BJ (cell line): ENCODE data around the gene RHCG. TPM values are rescaled to one million over a fixed set of nuclear protein-coding genes. Genes with fewer than 3 reads are reported as not detected.

Experiments
- CTCF ChIA-PET: fragments of 350-600 bp; formaldehyde crosslinking; extraction: SDS; loops from one replicate; lab custom pipeline; 2021; ENCODE audit warnings: antibody characterized with exemption, inconsistent platforms; lab: Yijun Ruan, JAX
- POLR2A ChIA-PET: fragments of 300-600 bp; sonication (Branson Sonifier 250); formaldehyde crosslinking; extraction: SDS; loops from one replicate; lab custom pipeline; 2021; ENCODE audit warnings: antibody characterized with exemption; lab: Charles Lee
- DNase-seq: peaks from one replicate; pipeline ENCODE4 v3.0.0-alpha.2; 2011; ENCODE audit warnings: low read depth
- H3K27me3 ChIP-seq: 2 replicates; pipeline ENCODE4 v1.6.0; 2011; ENCODE audit warnings: low read length; ENCODE audit not compliant: control insufficient read depth, insufficient read depth
- H3K36me3 ChIP-seq: 2 replicates; pipeline ENCODE4 v1.5.1; 2011; ENCODE audit warnings: low read length; ENCODE audit not compliant: control insufficient read depth, insufficient read depth
- H3K4me3 ChIP-seq: 2 replicates; pipeline ENCODE4 v1.5.1; 2011; ENCODE audit warnings: low read depth, mild to moderate bottlenecking, control low read depth, low read length
- polyA plus RNA-seq: library from polyadenylated mRNA; depleted of rRNA; stranded (reverse); fragments of >200 nt; gene quantifications from 2 replicates; pipeline ENCODE4 v1.2.3, GENCODE V29; 2011
- TF ChIP-seq, protein P1 (sequence below): IDR thresholded peaks from 2 replicates; pipeline ENCODE4 v1.5.1; 2011; ENCODE audit warnings: low read depth, mild to moderate bottlenecking, control low read depth, inconsistent platforms, low read length, moderate library complexity; ENCODE audit not compliant: insufficient read depth

The RHCG gene
- polyA plus RNA-seq, 1 experiment = not detected

DNA sequence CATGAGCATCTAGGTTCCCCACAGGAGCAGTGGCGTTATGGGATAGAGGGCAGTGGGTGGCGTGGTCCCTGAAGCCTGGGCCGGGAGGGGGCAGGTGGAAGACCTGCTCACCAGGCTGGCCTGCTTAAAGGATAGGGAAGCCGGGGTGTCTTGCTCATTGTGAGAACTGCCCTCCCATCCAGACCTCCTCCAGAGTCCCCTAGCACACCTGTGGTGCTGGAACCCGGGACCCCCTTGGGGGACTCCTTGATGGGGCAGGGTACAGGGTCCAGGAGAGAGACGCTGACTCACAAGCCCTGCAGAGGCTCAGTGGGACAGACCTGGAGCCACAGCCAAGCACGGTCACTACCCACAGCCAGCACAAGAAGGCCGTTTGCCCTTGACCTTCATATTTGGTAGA lies 2.8 kb upstream of the RHCG start:
- H3K27me3 ChIP-seq = peaks cover 36% of the 10 kb centered on the region
- ChIA-PET POLR2A (no interaction called here), CTCF (interaction anchor here (1.0 kb wide), 2 partner anchors 18 to 163 kb away, joined by 3 read pairs; no protein-coding TSS in a partner anchor)

DNA sequence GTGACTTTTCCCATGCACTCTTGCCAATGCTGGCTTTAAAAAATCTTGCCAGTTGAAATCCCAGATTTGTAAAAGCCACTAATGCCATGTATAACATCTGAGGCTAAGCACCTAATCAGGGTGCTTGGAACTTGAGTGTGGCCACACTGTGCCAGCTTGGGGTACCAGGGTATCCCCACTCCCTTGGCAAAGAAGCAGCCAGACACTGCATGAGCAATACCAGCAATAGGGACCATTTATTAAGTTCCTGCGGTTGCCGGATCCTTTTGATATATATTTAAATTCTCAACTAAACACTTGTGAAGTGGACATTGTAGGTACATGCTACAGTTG lies 2.2 kb upstream of the RHCG start:
- Histone ChIP-seq H3K36me3 (no peaks in the 10 kb centered on the region; the same call in 1 of the 2 replicates), H3K4me3 (no peak overlapping the region), H3K27me3 (peaks cover 37% of the 10 kb centered on the region)
- ChIA-PET CTCF (interaction anchor here (1.0 to 1.1 kb wide), 2 partner anchors 26 to 162 kb away, joined by 3 to 4 read pairs; no protein-coding TSS in a partner anchor), POLR2A (no interaction called here)
- TF ChIP-seq, protein P1, sequence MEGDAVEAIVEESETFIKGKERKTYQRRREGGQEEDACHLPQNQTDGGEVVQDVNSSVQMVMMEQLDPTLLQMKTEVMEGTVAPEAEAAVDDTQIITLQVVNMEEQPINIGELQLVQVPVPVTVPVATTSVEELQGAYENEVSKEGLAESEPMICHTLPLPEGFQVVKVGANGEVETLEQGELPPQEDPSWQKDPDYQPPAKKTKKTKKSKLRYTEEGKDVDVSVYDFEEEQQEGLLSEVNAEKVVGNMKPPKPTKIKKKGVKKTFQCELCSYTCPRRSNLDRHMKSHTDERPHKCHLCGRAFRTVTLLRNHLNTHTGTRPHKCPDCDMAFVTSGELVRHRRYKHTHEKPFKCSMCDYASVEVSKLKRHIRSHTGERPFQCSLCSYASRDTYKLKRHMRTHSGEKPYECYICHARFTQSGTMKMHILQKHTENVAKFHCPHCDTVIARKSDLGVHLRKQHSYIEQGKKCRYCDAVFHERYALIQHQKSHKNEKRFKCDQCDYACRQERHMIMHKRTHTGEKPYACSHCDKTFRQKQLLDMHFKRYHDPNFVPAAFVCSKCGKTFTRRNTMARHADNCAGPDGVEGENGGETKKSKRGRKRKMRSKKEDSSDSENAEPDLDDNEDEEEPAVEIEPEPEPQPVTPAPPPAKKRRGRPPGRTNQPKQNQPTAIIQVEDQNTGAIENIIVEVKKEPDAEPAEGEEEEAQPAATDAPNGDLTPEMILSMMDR = no peak
- no peak for DNase-seq

More for the DNA sequence above, 2.8 kb upstream of the RHCG start:
- DNase-seq = no peak
- TF ChIP-seq, protein P1 = no peak
- Histone ChIP-seq H3K36me3 (no peaks in the 10 kb centered on the region; the same call in 1 of the 2 replicates), H3K4me3 (no peak overlapping the region)

DNA sequence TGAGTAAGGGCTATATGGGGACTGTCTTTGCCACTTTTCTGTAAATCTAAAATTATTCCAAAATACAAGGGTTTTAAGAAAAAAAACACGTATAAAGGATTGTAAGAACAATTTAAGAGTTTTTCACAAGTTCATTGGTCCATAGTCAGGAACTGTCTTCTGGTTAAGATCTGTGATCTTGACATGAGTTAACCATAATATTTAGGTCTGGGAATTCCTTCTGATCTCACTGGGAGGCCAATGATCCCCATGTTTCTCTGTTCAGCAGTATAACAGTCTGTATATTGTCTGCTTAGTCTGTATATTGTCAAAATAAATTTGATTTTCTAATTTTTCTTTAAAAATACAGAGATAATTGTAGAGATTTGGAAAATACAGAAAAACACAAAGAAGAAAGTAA lies 848 bp upstream of the RHCG start:
- no peaks in the 10 kb centered on the region for H3K36me3 ChIP-seq
- peaks cover 38% of the 10 kb centered on the region for H3K27me3 ChIP-seq
- no peak overlapping the region for H3K4me3 ChIP-seq
- TF ChIP-seq, protein P1 = no peak
- no peak for DNase-seq
- ChIA-PET POLR2A (no interaction called here), CTCF (no interaction called here)

DNA sequence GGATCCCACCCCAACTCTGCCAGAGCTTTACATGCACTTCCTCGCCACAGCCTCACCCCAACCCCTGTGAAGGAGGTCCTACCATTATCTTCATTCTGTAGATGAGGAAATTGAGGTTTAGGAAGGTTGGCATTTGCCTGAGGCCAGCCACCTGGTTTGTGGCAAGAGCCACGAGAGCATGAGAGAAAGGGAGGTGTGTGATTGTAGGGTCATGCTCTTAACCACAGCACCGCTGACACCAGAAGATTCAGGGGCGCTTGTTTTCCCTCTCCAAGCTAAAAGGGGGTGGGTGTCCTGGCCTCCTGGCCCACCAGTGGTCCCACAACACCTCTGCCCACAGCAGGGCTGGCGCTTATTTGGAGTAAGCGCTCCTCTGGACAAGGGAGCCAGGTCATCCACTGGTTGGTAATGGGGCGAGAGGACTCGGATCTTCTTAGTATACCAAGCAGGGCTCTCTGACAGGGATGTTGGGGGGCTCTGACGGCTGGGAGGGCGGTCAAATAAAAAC lies 691 bp downstream of the RHCG start:
- CTCF ChIA-PET = interaction anchor here (0.8 to 2.3 kb wide), 7 partner anchors 10 to 65 kb away, joined by 3 to 8 read pairs (median 3); no protein-coding TSS in a partner anchor
- POLR2A ChIA-PET = no interaction called here
- peaks cover 35% of the 10 kb centered on the region for H3K27me3 ChIP-seq
- H3K4me3 ChIP-seq = no peak overlapping the region
- TF ChIP-seq, protein P1 = no peak
- no peaks in the 10 kb centered on the region for H3K36me3 ChIP-seq
- DNase-seq = no peak

DNA sequence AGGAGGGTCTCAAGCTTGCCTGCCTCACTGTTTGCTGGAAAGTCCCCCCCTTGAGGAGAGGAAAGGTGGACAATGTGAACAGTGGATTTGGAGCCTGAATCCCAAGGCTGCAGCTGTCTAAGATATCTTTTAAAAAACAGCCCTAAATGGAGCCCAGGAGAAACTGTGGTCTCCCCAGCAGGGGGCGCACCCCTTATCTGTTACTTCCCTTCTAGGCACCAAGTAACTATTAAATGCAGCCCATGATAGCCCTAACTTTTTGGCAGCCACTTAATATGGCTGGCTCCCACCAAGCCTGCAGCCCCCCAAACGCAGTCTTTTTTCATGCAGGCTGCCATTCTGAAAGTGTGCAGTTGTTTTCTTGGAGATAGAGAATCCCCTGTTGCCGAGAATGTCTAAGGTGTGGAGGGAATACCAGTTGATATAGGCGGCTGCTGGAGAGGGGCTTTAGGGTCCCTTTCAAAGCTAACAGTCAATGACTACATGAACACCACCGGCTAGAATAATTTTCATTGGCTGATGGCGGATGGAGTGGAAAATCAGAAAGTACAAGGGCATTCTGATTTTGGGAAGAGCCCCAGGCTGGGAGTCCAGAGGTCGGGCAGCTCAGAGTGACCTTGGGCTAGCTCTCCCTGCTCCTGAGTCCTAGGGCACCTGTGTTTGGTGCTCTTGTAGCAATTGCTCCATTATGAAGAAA lies 1.3 kb downstream of the RHCG start:
- ChIA-PET POLR2A (no interaction called here), CTCF (interaction anchor here (0.7 to 3.6 kb wide), 10 partner anchors 10 to 72 kb away, joined by 3 to 18 read pairs (median 3); no protein-coding TSS in a partner anchor)
- peaks cover 36% of the 10 kb centered on the region for H3K27me3 ChIP-seq
- TF ChIP-seq, protein P1 = peak; percentile 52
- no peak for DNase-seq
- H3K36me3 ChIP-seq = no peaks in the 10 kb centered on the region
- no peak overlapping the region for H3K4me3 ChIP-seq
